IMR-90 (cell line): ENCODE data around the gene TUBGCP3.

Source experiments
- BHLHE40 ChIP-seq: fragments of 150-350 bp; IDR thresholded peaks from 2 replicates; pipeline ENCODE4 v1.6.1; 2016; ENCODE audit warnings: mild to moderate bottlenecking, low read depth, low read length
- CEBPB ChIP-seq: IDR thresholded peaks from 2 replicates; pipeline ENCODE4 v1.6.1; 2012; ENCODE audit warnings: low read depth, low read length, improper control_type of control experiment
- CHD1 ChIP-seq: IDR thresholded peaks from 2 replicates; pipeline ENCODE4 v1.6.1; 2012; ENCODE audit warnings: low read depth, low read length, improper control_type of control experiment
- FOS ChIP-seq: fragments of 150-350 bp; IDR thresholded peaks from 2 replicates; pipeline ENCODE4 v1.6.1; 2016; ENCODE audit warnings: low read depth, low read length
- MAFK ChIP-seq: IDR thresholded peaks from 2 replicates; pipeline ENCODE4 v1.6.1; 2012; ENCODE audit warnings: low read depth, low read length, improper control_type of control experiment
- MXI1 ChIP-seq: IDR thresholded peaks from 2 replicates; pipeline ENCODE4 v1.6.1; 2012; ENCODE audit warnings: low read depth, mild to moderate bottlenecking, low read length, moderate library complexity, borderline replicate concordance
- POLR2A ChIP-seq: IDR thresholded peaks from 2 replicates; pipeline ENCODE4 v1.6.1; 2012; ENCODE audit warnings: mild to moderate bottlenecking, low read depth, low read length
- RAD21 ChIP-seq: IDR thresholded peaks from 2 replicates; pipeline ENCODE4 v1.6.1; 2012; ENCODE audit warnings: low read length, improper control_type of control experiment
- RCOR1 ChIP-seq: IDR thresholded peaks from 2 replicates; pipeline ENCODE4 v1.6.1; 2012; ENCODE audit warnings: mild to moderate bottlenecking, low read length, improper control_type of control experiment; ENCODE audit not compliant: insufficient replicate concordance
- RFX5 ChIP-seq: IDR thresholded peaks from 2 replicates; pipeline ENCODE4 v1.8.0; 2012; ENCODE audit warnings: low read depth, mild to moderate bottlenecking, low read length, moderate library complexity
- SMC3 ChIP-seq: fragments of 150-350 bp; IDR thresholded peaks from 2 replicates; pipeline ENCODE4 v1.6.1; 2016; ENCODE audit warnings: low read depth, mild to moderate bottlenecking, antibody characterized with exemption, low read length, moderate library complexity
- TF ChIP-seq, protein P1 (sequence below): conservative IDR thresholded peaks from 2 replicates; pipeline ENCODE4 v1.5.1; 2012; ENCODE audit warnings: mild to moderate bottlenecking, low read depth, low read length, improper control_type of control experiment
- TF ChIP-seq, protein P2 (sequence below): fragments of 150-350 bp; IDR thresholded peaks from 2 replicates; pipeline ENCODE4 v1.6.1; 2016; ENCODE audit warnings: low read depth, mild to moderate bottlenecking, low read length, moderate library complexity, borderline replicate concordance
- TF ChIP-seq, protein P3 (sequence below): fragments of 150-350 bp; IDR thresholded peaks from 2 replicates; pipeline ENCODE4 v1.6.1; 2017; ENCODE audit warnings: mild to moderate bottlenecking, antibody characterized with exemption, low read length, low read depth

DNA sequence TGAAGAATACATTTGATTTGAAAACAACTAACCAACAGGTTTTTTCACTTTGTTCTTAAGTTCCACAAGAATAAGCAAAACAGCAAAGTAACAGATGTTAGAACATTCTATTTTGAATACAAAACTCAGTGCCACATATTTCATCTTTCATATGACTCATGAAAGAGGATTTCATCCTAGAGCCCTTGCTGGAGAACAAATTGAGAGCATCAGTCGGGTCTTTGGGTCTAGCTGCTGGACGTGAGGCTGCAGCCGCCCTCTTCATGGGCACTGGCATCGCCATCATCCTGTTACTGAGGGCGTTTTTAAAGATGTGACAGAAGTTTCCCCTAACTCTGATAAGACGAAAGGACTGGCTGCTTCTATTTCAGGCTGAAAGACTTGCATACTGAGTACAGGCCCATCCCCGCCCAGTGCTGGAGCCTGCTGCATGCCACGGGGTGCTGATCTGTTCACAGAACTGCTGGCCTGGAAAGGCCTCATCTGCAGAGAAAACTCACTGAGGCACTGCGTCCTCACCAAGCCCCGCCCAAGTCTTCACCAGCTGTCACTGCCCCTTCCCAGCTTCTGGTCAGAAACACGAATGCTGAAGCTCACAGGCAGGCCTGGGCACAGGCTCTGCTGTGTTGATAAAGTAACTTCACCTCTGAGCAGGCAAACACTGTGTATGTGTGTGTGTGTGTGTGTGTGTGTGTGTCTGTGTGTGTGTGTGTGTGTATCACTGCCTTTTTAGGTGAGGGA, 101.4 kb downstream of the TUBGCP3 start:
- TF ChIP-seq, protein P1, sequence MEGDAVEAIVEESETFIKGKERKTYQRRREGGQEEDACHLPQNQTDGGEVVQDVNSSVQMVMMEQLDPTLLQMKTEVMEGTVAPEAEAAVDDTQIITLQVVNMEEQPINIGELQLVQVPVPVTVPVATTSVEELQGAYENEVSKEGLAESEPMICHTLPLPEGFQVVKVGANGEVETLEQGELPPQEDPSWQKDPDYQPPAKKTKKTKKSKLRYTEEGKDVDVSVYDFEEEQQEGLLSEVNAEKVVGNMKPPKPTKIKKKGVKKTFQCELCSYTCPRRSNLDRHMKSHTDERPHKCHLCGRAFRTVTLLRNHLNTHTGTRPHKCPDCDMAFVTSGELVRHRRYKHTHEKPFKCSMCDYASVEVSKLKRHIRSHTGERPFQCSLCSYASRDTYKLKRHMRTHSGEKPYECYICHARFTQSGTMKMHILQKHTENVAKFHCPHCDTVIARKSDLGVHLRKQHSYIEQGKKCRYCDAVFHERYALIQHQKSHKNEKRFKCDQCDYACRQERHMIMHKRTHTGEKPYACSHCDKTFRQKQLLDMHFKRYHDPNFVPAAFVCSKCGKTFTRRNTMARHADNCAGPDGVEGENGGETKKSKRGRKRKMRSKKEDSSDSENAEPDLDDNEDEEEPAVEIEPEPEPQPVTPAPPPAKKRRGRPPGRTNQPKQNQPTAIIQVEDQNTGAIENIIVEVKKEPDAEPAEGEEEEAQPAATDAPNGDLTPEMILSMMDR, result no peak
- TF ChIP-seq POLR2A (no peak), RFX5 (no peak), CEBPB (no peak), BHLHE40 (no peak), RCOR1 (no peak), MXI1 (no peak), MAFK (no peak), CHD1 (no peak), SMC3 (no peak), RAD21 (no peak), FOS (no peak)
- TF ChIP-seq, protein P2, sequence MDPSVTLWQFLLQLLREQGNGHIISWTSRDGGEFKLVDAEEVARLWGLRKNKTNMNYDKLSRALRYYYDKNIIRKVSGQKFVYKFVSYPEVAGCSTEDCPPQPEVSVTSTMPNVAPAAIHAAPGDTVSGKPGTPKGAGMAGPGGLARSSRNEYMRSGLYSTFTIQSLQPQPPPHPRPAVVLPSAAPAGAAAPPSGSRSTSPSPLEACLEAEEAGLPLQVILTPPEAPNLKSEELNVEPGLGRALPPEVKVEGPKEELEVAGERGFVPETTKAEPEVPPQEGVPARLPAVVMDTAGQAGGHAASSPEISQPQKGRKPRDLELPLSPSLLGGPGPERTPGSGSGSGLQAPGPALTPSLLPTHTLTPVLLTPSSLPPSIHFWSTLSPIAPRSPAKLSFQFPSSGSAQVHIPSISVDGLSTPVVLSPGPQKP, result no peak
- TF ChIP-seq, protein P3, sequence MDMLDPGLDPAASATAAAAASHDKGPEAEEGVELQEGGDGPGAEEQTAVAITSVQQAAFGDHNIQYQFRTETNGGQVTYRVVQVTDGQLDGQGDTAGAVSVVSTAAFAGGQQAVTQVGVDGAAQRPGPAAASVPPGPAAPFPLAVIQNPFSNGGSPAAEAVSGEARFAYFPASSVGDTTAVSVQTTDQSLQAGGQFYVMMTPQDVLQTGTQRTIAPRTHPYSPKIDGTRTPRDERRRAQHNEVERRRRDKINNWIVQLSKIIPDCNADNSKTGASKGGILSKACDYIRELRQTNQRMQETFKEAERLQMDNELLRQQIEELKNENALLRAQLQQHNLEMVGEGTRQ, result no peak
